DMS153 treated with DMSO at 0.1 percent for 48 hours (cell line): Measurements from ENCODE around the gene SCGN.
"Not testable (repeated sequence)": the region's sequence is repeated elsewhere in the genome, so short reads cannot be mapped to it uniquely, and the experiment has no call there.

Source experiments
- DNase-seq: peaks from one replicate; lab custom pipeline; 2025; ENCODE audit not compliant: unreplicated experiment; lab: John Stamatoyannopoulos, UW

SCGN gene

DNA sequence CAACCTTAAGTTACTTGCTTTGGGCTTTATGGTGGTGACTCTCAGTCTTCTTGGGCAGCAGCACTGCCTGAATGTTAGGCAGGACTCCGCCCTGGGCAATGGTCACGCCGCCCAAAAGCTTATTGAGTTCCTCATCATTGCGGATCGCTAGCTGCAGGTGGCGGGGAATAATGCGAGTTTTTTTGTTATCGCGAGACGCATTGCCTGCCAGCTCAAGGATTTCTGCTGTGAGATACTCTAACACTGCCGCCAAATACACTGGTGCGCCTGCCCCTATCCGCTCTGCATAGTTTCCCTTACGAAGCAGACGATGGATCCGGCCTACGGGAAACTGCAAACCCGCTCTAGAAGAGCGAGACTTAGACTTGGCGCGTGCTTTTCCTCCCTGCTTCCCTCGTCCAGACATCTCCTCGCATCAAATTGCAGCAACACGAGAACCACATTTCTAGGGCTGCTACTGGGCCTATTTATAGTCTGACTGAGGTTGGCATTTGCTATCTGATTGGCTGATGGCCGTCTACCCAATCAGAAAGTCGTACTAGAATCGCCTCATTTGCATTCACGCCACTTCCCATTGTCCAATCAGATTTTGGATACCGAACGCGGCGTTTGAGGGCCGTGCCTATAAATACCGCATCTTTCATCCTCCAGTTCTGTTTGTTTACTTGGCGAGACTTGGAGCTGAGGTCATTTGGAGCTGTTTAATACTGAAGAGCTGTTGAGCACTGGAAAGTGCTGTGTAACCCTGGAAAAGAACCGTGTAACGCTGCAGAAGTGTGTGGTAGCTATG, 74.3 kb downstream of the SCGN start:
- no peak for DNase-seq

- no peak for DNase-seq
Measured at GRCh38 chr6:25727028-25727427, 75.0 kb downstream of the SCGN start.

GRCh38 chr6:25730907-25731306, 78.9 kb downstream of the SCGN start:
- no peak for DNase-seq

DNA sequence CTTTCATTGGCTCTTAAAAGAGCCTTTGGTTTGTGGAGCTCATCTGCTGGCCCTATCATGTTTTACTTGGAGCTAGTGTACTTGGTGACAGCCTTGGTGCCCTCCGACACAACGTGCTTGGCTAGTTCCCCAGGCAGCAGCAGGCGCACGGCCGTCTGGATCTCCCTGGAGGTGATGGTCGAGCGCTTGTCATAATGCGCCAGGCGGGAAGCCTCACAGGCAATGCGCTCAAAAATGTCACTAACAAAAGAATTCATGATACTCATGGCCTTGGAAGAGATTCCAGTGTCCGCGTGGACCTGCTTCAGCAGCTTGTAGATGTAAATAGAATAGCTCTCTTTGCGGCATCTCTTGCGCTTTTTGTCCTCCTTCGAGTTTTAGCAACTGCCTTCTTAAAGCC, 79.7 kb downstream of the SCGN start:
- DNase-seq: no peak

DNA sequence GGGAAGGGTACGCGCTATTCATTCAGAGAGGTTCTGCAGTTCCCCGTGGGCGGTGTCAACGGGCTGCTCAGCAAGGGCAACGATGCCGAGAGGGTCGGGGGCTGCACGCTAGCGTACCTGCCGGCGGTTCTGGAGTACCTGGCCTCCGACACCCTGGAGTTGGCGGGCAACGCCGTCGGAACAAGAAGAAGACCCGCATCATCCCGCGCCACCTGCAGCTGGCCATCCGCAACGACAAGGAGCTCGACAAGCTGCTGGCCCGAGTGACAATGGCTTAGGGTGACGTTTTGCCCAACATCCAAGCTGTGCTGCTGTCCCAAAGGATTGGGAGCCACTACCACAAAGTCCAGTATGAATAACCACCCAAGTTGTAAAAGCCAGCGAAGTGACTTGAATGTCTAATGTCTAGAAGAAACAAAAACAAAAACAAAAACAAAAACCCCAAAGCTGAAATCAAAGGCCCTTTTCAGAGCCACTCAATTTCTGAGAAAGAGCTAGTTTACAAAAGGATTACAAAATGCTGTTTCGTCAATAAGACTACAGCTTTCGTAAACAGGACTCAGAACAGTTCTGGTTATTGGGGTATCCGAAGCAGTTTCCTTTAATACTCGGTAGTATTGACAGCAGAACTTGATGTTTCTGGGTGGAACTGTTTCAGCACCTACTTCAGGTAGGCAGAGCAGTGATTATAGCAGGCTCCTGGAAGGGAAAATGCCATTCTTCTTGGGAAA, 80.6 kb downstream of the SCGN start:
- no peak for DNase-seq

- no peak for DNase-seq
Measured at GRCh38 chr6:25735261-25735660, 83.2 kb downstream of the SCGN start.

DNA sequence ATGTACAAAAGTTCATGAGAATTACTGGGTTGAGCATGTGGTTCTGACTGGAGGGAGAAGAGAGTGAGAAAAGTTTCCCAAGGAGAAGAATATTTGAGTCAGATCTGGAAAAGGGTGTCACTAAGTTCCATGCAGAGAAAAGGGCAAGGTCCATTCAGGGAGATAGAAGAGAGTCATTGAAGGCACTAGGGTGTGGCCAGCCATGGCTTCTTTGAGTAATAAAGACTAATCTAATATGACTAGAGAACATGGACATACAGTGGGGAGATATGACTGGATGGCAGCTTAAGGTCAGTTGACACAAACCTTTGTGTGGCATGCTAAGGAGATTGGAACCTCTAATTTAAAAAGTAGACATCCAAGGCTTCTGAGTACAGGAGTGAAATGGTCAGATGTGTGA, 91.9 kb downstream of the SCGN start:
- DNase-seq: no peak

DNA sequence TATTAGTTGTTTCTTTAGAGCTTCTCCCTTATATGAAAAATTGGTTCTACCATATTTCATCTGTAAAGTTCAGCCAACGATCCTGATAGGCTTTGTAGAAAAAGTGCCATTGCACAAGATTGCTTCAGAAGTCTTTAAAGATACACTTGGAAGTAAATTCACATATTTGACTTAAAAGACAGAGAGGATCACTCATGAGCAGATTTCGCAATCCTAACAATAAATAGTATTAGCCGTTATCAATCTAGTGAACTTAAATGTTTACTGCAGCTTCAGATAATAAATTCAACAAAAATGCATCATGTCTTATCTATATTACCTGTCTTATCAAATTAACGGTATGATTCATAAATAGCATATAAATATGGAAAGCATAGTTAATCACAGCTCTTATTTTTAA, 93.8 kb downstream of the SCGN start:
- DNase-seq: no peak

- DNase-seq: no peak
Measured at GRCh38 chr6:25746968-25747367, 95.0 kb downstream of the SCGN start.

DNA sequence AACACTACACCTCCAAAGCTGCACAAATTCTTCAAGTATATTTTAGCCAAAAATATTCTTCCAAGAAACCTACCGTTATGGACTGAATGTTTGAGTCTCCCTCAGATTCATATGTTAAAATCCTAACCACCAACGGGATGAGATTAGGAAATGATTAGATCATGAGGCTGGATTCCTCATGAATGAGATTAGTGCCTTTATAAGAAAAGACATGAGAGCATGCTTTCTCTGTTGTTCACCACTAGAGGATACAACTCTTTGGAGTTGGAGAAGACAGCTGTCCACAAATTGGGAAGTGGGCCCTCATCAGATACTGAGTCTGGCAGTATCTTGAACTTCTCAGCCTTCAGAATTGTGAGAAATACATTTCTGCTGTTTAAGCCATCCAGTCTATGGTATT, 95.5 kb downstream of the SCGN start:
- DNase-seq: no peak

GRCh38 chr6:25748049-25748448, 96.0 kb downstream of the SCGN start:
- DNase-seq: no peak

DNA sequence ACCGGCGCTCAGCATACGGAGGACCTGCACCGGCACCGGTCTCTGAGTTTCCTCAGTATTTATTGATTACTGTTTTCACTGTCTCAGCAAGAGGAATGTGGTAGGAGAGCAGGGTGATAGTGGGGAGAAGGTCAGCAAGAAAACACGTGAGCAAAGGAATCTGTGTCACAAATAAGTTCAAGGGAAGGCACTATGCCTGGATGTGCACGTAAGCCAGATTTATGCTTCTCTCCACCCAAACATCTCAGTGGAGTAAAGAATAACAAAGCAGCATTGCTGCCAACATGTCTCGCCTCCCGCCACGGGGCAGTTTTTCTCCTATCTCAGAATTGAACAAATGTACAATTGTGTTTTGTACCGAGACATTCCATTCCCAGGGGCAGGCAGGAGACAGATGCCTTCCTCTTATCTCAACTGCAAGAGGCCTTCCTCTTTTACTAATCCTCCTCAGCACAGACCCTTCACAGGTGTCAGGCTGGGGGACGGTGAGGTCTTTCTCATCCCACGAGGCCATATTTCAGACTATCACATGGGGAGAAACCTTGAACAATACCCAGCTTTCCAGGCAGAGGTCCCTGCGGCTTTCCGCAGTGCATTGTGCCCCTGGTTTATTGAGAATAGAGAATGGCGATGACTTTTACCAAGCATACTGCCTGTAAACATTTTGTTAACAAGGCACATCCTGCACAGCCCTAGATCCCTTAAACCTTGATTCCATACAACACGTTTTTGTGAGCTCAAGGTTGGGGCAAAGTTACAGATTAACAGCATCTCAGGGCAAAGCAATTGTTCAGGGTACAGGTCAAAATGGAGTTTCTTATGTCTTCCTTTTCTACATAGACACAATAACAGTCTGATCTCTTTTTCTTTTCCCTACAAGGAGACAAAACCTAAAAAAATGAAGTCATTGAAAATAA, 96.8 kb downstream of the SCGN start:
- DNase-seq: not testable (repeated sequence)

DNA sequence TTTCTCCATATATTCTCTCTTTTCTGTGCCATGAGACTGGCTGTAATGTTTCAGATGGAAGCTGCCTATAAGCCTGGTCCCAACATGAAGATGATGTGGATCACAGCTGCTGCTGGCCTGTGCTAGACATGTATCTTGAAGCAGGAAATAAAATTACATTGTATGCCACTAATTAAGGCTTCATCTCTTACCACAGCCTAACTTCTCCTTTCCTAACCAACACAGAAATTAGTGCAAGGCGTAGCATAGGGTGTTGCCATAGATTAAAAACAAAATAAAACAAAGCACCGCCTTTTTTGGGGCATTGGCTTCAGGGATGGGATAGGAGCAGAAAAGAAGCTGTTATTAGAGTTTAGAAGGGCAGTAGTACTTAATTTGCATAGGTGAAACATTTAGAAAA, 97.8 kb downstream of the SCGN start:
- DNase-seq: no peak

DNA sequence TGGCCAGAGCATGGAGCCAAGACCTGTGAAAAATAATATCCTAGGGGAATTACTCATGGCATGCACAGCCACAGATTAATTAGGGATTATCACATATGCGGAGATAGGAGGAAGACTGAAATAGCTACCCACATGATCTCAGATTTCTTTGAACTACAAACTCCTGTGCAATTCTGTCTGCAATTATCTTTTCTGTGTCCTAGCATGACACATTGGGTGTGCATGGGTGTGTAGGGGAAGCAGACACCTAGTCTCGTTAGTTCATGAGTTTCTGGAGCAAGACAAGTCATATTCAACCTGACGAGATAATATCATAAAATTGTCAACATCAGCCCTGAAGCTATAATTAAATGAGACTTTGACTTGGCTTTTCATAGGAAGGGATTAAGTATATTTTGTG, 98.9 kb downstream of the SCGN start:
- DNase-seq: no peak
